Measurements from ENCODE around the gene EIF5A2.
"Not testable (repeated sequence)": the region's sequence is repeated elsewhere in the genome, so short reads cannot be mapped to it uniquely, and the experiment has no call there.

Gene EIF5A2

GRCh38 chr3:170896333-170896732, 12.1 kb downstream of the EIF5A2 start:
- not testable (repeated sequence) for DNase-seq

GRCh38 chr3:170893895-170894294, 14.5 kb downstream of the EIF5A2 start:
- DNase-seq = no peak

DNA sequence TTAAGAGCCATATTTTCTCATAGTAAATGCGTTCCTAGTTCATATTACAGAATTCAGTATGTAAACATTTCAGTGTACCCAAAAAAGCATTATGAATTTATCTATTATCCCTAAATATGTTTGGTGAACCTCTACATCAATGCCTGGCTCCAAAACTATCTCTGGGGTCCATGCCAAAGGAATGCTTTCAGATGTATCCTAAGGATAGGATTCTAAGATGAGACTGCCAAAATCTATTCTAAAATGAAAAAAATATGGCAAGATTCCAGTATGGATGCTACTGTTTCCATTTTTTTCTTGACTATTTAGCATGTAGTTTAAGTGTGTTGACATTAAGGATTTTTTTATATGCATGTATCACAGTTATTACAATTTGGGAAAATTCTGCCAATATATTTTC, 18.8 kb downstream of the EIF5A2 start:
- no peak for DNase-seq

DNA sequence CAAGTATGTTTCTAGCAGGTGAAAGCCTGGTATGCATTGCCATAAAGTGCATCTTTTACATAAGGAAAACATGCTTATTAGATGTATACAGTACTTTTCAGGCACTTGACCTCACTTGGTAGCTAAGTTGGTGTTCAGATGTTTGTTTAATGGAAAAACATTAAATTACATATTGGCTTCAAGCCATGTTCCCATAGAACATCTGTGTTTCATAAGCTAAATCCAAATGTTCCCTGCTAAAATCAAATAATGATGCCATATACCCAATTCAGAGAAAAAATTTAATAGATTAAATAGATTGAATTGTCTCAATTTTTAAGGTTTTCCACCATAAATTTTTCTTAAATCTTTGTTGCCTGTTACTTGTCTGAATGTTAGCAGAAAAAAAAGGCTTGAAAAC, 19.3 kb downstream of the EIF5A2 start:
- no peak for DNase-seq

- not testable (repeated sequence) for DNase-seq
These were observed 24.1 kb downstream of the EIF5A2 start for GRCh38 chr3:170884109-170884930.

DNA sequence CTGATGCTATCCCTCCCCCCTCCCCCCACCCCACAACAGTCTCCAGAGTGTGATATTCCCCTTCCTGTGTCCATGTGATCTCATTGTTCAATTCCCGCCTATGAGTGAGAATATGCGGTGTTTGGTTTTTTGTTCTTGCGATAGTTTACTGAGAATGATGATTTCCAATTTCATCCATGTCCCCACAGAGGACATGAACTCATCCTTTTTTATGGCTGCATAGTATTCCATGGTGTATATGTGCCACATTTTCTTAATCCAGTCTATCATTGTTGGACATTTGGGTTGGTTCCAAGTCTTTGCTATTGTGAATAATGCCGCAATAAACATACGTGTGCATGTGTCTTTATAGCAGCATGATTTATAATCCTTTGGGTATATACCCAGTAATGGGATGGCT, 29.7 kb downstream of the EIF5A2 start:
- DNase-seq = not testable (repeated sequence)

DNA sequence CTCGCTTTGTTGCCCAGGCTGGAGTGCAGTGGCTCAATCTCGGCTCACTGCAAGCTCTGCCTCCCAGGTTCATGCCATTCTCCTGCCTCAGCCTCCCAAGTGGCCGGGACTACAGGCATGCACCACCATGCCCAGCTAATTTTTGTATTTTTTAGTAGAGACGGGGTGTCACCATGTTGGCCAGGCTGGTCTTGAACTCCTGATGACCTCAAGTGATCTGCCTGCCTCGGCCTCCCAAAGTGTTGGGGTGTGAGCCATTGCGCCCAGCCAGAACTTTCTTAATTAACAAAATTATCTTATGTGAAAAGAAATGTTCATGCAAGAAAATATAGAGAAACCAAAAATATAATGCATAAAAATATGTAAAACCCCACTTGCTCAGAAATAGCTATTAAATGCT, 31.1 kb downstream of the EIF5A2 start:
- DNase-seq = not testable (repeated sequence)

- no peak for DNase-seq
These were observed 31.9 kb downstream of the EIF5A2 start for GRCh38 chr3:170876537-170876936.

- DNase-seq = peak; percentile 89
These were observed 38.5 kb downstream of the EIF5A2 start, which contains the start of gene RPL22L1 for GRCh38 chr3:170869645-170870593. Gene RPL22L1 (minus strand): TSS chr3:170870195. CDS start chr3:170870167, 28 bp downstream.

- DNase-seq = no peak
These were observed 39.2 kb downstream of the EIF5A2 start for GRCh38 chr3:170869239-170869590.

GRCh38 chr3:170868577-170869238, 39.7 kb downstream of the EIF5A2 start:
- DNase-seq = no peak

GRCh38 chr3:170867143-170867937, 41.1 kb downstream of the EIF5A2 start:
- DNase-seq = no peak

- no peak for DNase-seq
These were observed 41.9 kb downstream of the EIF5A2 start for GRCh38 chr3:170866499-170866898.

GRCh38 chr3:170865209-170866094, 43.0 kb downstream of the EIF5A2 start:
- DNase-seq = no peak

- DNase-seq = no peak
These were observed 43.8 kb downstream of the EIF5A2 start for GRCh38 chr3:170864525-170865208.

DNA sequence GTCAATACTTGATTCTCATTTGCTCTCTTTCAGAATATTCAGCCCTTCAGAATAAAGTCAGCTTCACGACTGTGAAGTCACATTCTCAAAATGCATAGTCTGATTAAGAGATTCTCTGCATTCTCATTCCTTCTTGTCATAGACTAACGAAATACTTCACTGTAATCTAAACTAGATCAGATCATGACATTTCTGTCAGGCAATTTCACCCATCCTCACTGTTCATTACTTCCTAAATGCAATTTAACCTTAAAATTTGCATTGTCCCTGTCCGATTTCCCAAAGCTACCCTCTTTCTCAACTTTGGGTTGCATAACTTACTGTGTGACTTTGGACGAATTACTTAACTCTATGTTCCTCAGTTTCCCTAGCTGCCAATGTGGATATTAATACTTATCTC, 44.6 kb downstream of the EIF5A2 start:
- no peak for DNase-seq

DNA sequence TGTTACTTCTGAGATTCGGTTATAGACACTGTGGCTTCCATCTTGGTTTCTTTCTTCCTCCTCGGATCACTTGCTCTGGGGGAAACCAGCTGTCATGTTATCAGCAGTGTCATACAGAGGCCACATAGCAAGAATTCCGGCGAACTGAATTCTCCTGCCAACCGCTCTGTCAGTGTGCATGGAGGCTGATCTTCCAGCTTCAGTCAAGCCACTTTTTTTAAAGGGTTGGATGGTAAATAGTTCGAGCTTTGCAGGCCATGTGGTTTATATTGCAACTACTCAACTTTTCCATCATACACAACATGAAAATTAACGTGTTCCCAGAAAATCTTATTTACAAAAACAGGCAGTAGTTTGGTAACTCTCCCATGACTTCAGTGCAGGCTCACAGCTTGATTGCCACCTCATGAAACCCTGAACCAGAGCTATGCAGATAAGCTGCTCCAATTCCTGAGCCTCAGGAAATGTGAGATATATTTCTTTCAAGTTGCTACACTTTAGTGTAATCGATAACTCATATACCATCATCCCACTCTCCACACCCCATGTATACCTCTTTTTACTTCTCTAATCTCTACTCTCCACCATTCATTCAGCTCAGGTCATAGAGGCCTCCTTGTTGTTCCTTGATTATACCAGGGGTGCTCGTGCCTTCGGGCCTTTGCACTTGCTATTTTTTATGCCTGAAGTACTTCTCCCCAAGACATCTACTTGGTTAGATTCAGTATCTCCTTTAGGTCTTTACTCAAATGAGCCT, 45.6 kb downstream of the EIF5A2 start:
- DNase-seq = no peak

DNA sequence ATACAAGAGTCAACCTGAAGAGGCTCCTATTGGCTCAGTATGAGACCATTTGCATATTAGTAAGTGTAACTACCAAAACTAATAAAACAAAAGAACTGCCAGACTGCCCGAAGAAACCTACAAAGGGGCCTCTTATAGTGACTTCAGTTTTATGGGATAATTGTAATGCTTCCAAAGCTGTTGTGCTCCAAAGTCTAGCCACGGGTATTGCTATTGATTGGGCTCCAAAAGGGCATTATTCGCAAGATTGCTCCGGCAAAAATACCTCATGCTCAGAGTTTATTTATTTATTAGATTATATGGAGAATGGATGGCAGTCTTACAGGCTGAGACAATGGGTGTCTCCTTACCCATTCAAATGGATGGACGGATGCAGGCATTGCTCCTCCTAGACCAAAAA, 49.8 kb downstream of the EIF5A2 start:
- DNase-seq = no peak

- DNase-seq = no peak
These were observed 56.1 kb downstream of the EIF5A2 start for GRCh38 chr3:170852324-170852723.
